PFSK-1 (cell line): ENCODE data around the gene SYNJ2.

ENCODE experiments used
- POLR2AphosphoS5 ChIP-seq: IDR thresholded peaks from 2 replicates; pipeline ENCODE4 v1.6.1; 2012; ENCODE audit warnings: low read depth, mild to moderate bottlenecking, control low read depth, low read length, moderate library complexity
- SIN3A ChIP-seq: IDR thresholded peaks from 2 replicates; pipeline ENCODE4 v1.6.1; 2012; ENCODE audit warnings: mild to moderate bottlenecking, low read length, moderate library complexity, borderline replicate concordance; ENCODE audit not compliant: insufficient read depth

DNA sequence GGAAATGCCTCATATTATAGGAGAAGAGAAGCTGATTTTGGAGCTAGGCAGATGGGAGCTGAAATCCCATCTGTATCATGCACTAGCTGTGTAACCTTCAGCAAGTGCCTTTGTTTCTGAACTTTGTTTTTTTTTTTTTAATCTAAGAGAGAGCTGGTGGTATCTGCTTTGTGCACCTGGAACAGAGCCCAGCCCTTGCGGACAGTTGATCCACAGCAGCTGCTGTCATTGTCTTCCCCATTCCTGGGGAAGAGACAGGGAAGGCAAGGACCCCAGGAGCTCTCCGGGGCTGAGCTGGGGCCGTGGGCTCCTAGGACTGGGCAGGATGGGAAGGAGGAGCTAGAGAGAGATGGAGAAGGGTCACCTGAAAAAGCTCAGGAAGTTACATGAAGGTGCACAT, 92.1 kb downstream of the SYNJ2 start:
- TF ChIP-seq POLR2AphosphoS5 (no peak), SIN3A (no peak)
